AG09319 (cell line): ENCODE data around the gene MAGI3.

Experiments used
- DNase-seq: peaks from one replicate; pipeline ENCODE4 v3.0.0-alpha.2; 2010; ENCODE audit warnings: low read depth; ENCODE audit errors: extremely low read depth
- CTCF ChIP-seq: IDR thresholded peaks from 2 replicates; pipeline ENCODE4 v1.5.1; 2011; ENCODE audit warnings: low read depth, mild to moderate bottlenecking, inconsistent platforms, low read length, moderate library complexity

Gene MAGI3

GRCh38 chr1:113541106-113541505, 150.8 kb downstream of the MAGI3 start:
- TF ChIP-seq CTCF = no peak
- no peak for DNase-seq

- DNase-seq = no peak
Observed at GRCh38 chr1:113542221-113542701, 151.9 kb downstream of the MAGI3 start.

GRCh38 chr1:113543110-113543509, 152.8 kb downstream of the MAGI3 start:
- no peak for DNase-seq
- TF ChIP-seq CTCF = no peak

More at GRCh38 chr1:113542221-113542701, 151.9 kb downstream of the MAGI3 start:
- no peak for TF ChIP-seq CTCF

GRCh38 chr1:113545210-113545609, 154.9 kb downstream of the MAGI3 start:
- TF ChIP-seq CTCF = no peak

GRCh38 chr1:113545626-113546025, 155.3 kb downstream of the MAGI3 start:
- DNase-seq = no peak
- no peak for TF ChIP-seq CTCF

More at GRCh38 chr1:113545210-113545609, 154.9 kb downstream of the MAGI3 start:
- DNase-seq = no peak

- TF ChIP-seq CTCF = no peak
- DNase-seq = no peak
Observed at GRCh38 chr1:113551728-113552127, 161.4 kb downstream of the MAGI3 start.

- no peak for TF ChIP-seq CTCF
- DNase-seq = no peak
Observed at GRCh38 chr1:113552244-113552643, 161.9 kb downstream of the MAGI3 start.
